Measurements from ENCODE around the gene RTL3. TPM values are rescaled to one million over a fixed set of nuclear protein-coding genes. Genes with fewer than 3 reads are reported as not detected.

The RTL3 gene
- total RNA-seq, 1 donor from 2014 or later: not detected

DNA sequence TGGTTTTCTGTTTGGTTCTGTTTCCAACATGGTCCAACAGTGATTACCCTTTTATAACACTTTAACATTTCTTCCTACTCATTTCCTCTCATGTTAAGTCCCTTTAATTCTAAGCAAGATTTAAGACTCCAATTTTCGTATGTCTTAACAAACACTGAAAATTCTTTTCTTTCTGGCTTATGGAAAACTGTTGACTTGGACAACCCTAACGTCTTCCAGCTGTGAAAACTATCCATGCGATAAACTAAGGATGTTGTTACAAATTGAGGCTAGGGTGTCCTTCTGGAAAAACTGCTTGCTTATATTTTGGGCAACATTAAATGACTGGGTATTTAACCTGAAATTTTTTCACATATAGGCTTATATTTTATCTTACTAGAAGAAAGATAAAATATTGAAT lies 33.9 kb upstream of the RTL3 start:
- H3K4me1 Mint-ChIP-seq (ENCODE audit: unreplicated experiment): no peaks in the 10 kb centered on the region
- no peak for DNase-seq (ENCODE audit: extremely low spot score, unreplicated experiment)
- TF ChIP-seq, protein P1, sequence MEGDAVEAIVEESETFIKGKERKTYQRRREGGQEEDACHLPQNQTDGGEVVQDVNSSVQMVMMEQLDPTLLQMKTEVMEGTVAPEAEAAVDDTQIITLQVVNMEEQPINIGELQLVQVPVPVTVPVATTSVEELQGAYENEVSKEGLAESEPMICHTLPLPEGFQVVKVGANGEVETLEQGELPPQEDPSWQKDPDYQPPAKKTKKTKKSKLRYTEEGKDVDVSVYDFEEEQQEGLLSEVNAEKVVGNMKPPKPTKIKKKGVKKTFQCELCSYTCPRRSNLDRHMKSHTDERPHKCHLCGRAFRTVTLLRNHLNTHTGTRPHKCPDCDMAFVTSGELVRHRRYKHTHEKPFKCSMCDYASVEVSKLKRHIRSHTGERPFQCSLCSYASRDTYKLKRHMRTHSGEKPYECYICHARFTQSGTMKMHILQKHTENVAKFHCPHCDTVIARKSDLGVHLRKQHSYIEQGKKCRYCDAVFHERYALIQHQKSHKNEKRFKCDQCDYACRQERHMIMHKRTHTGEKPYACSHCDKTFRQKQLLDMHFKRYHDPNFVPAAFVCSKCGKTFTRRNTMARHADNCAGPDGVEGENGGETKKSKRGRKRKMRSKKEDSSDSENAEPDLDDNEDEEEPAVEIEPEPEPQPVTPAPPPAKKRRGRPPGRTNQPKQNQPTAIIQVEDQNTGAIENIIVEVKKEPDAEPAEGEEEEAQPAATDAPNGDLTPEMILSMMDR (conservative IDR thresholded peaks at IDR 0.05): no peak
- no peak overlapping the region for H3K27ac Mint-ChIP-seq
- H3K4me3 Mint-ChIP-seq: no peak overlapping the region
- no peaks in the 10 kb centered on the region for H3K9me3 Mint-ChIP-seq
- no peaks in the 10 kb centered on the region for H3K36me3 Mint-ChIP-seq
- no peaks in the 10 kb centered on the region for H3K27me3 Mint-ChIP-seq

DNA sequence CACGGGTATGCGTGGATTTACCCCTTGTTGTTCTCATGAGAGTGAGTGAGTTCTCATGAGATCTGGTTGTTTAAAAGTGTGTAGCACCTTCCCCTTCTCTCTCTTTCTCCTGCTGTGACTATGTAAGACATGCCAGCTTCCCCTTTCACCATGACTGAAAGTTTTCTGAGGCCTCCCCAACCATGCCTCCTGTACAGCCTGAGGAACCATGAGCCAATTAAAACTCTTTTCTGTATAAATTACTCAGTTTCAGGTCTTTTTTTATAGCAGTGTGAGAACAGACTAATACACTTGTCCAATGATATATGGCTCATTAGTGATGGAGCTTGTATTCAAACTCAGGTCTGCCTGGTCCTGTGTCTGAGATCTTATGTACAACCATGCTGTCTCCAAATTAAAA lies 28.5 kb upstream of the RTL3 start:
- Mint-ChIP-seq H3K27me3 (no peaks in the 10 kb centered on the region), H3K9me3 (no peaks in the 10 kb centered on the region), H3K36me3 (no peaks in the 10 kb centered on the region), H3K27ac (no peak overlapping the region), H3K4me1 (ENCODE audit: unreplicated experiment) (no peaks in the 10 kb centered on the region), H3K4me3 (no peak overlapping the region)
- DNase-seq (ENCODE audit: extremely low spot score, unreplicated experiment): no peak
- TF ChIP-seq, protein P1 (conservative IDR thresholded peaks at IDR 0.05): no peak

DNA sequence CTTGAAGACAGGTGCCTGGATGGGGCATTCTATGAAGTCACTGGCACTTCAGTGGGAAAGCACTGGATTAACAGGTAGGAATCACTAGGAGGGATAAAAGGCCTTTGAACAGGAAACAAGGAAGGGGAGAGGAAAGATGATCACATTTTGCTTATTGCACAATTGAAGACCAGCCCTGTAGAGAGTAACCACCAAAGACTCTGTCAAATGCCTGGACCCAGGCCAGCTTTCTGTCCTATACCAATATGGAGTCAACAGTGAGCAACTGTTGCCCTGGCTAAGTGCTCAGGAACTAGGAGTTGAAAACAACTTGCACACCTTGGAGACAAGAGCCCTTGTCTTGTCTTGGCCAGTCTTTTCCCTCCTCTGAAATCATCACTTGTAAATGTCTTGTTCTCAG lies 14.1 kb upstream of the RTL3 start:
- no peak overlapping the region for H3K4me3 Mint-ChIP-seq
- H3K27ac Mint-ChIP-seq: no peak overlapping the region
- no peaks in the 10 kb centered on the region for H3K27me3 Mint-ChIP-seq
- no peak for DNase-seq (ENCODE audit: extremely low spot score, unreplicated experiment)
- H3K9me3 Mint-ChIP-seq: no peaks in the 10 kb centered on the region
- TF ChIP-seq, protein P1 (conservative IDR thresholded peaks at IDR 0.05): no peak
- no peaks in the 10 kb centered on the region for H3K4me1 Mint-ChIP-seq (ENCODE audit: unreplicated experiment)
- no peaks in the 10 kb centered on the region for H3K36me3 Mint-ChIP-seq

DNA sequence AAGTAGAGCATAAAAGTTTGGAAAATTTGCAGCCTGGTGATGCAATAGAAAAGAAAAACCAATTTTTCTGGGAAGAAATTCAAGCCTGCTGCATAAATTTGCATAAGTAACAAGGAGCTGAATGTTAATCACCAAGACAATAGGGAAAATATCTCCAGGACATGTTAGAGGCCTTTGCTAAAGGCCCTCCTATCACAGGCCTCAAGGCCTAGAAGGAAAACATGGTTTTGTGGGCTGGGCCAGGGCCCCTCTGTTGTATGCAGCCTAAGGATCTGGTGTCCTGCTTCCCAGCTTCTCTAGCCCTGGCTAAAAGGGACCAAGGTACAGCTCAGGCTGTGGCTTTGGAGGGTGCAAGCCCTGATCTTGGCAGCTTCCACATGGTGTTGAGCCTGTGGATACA lies 6.2 kb upstream of the RTL3 start:
- no peak for DNase-seq (ENCODE audit: extremely low spot score, unreplicated experiment)
- TF ChIP-seq, protein P1 (conservative IDR thresholded peaks at IDR 0.05): no peak
- no peaks in the 10 kb centered on the region for H3K4me1 Mint-ChIP-seq (ENCODE audit: unreplicated experiment)
- H3K9me3 Mint-ChIP-seq: no peaks in the 10 kb centered on the region
- H3K27ac Mint-ChIP-seq: no peak overlapping the region
- no peaks in the 10 kb centered on the region for H3K27me3 Mint-ChIP-seq
- H3K4me3 Mint-ChIP-seq: no peak overlapping the region
- H3K36me3 Mint-ChIP-seq: no peaks in the 10 kb centered on the region

DNA sequence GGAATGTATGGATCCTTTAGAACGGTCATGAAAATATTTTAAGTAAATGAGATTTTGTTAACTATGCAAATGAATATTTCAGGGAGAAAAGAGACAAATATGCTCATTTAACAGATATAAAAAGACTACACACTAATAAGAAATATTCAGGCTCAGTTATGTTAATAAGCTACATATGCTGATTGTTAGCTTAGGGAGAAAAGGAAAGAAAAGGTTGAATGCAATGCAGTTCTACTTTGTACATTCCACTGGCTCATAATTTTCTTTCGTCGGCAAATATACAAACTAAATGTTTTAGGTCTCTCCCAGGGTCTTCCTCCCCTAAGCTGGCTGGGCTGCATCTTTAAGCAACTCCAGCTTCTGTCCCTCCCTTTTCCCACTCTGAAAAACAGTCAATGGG lies 2.7 kb upstream of the RTL3 start:
- TF ChIP-seq, protein P1 (conservative IDR thresholded peaks at IDR 0.05): no peak
- no peaks in the 10 kb centered on the region for H3K9me3 Mint-ChIP-seq
- no peak for DNase-seq (ENCODE audit: extremely low spot score, unreplicated experiment)
- no peaks in the 10 kb centered on the region for H3K27me3 Mint-ChIP-seq
- H3K4me3 Mint-ChIP-seq: no peak overlapping the region
- no peaks in the 10 kb centered on the region for H3K36me3 Mint-ChIP-seq
- H3K27ac Mint-ChIP-seq: no peak overlapping the region
- no peaks in the 10 kb centered on the region for H3K4me1 Mint-ChIP-seq (ENCODE audit: unreplicated experiment)

DNA sequence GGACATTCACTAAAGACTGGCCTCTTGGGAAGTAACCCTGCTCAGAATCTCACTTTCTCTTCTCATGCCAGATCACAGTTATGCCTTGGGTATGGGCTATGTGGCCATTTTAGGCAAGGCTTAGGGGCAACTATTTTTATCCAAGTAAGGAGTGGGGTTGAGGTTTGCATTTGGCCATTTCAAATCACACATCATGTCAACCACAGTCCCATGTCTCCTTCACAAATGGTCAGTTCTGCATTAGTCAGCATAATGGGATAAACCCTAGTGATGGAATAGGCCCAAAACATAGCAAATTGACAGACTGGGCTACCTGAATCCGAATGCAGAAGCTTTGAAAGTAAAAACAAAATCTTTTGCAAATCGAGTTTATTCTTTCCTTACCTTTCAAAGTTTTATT lies 827 bp upstream of the RTL3 start:
- no peaks in the 10 kb centered on the region for H3K27me3 Mint-ChIP-seq
- H3K4me3 Mint-ChIP-seq: no peak overlapping the region
- no peak overlapping the region for H3K27ac Mint-ChIP-seq
- no peak for DNase-seq (ENCODE audit: extremely low spot score, unreplicated experiment)
- H3K4me1 Mint-ChIP-seq (ENCODE audit: unreplicated experiment): no peaks in the 10 kb centered on the region
- H3K36me3 Mint-ChIP-seq: no peaks in the 10 kb centered on the region
- TF ChIP-seq, protein P1 (conservative IDR thresholded peaks at IDR 0.05): no peak
- no peaks in the 10 kb centered on the region for H3K9me3 Mint-ChIP-seq
